Measurements from ENCODE around the gene CTH.

- TF ChIP-seq POLR2A (IDR thresholded peaks at IDR 0.05) (no peak), CTCF (IDR thresholded peaks at IDR 0.05) (no peak)
Observed at GRCh38 chr1:70458131-70458530, 47.1 kb downstream of the CTH start.

All from right lobe of liver (tissue), 4 donors.